SH-SY5Y (cell line): Measurements from ENCODE around the gene ADCYAP1.

Source experiments
- GATA2 ChIP-seq: IDR thresholded peaks from 2 replicates; pipeline ENCODE4 v1.6.1; 2011; ENCODE audit warnings: mild to moderate bottlenecking, low read depth, low read length
- GATA3 ChIP-seq: IDR thresholded peaks from 2 replicates; pipeline ENCODE4 v1.6.1; 2011; ENCODE audit warnings: low read depth, mild to moderate bottlenecking, low read length, moderate library complexity

The ADCYAP1 gene

DNA sequence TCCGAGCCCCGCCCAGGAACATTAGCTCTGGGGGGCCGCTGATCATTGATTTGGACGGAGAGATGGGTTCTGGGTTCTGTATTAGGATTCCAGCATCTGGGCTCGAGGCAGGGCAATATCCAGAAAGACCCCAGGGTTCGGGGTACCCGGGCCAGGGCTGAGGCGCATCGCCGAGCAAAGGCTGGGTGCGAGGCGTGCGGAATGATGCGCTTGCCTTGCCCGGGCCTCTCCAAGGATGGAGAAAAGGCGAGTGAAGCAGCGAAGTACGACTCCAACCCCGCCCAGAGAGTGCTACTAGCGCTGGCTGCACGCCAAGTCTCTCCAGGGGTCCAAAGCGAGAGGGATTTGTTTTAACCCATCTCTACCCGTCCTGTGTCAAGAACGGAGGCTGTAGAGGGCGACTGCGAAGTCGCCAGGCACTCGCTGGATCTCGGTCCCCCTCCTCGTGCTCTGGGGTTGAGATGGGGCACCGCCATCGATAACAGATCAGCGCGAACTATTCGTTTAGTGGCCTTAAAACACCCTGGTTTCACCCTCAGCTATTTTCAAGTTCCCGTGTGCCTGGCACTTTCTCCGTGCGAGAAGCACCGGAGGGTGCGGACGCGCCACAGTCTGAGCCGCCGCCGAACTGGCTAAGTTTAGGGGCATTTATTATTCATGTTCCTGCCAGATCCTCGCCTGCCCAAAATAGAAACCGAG is 1.9 kb downstream of the ADCYAP1 start:
- TF ChIP-seq GATA3 (no peak), GATA2 (no peak)

DNA sequence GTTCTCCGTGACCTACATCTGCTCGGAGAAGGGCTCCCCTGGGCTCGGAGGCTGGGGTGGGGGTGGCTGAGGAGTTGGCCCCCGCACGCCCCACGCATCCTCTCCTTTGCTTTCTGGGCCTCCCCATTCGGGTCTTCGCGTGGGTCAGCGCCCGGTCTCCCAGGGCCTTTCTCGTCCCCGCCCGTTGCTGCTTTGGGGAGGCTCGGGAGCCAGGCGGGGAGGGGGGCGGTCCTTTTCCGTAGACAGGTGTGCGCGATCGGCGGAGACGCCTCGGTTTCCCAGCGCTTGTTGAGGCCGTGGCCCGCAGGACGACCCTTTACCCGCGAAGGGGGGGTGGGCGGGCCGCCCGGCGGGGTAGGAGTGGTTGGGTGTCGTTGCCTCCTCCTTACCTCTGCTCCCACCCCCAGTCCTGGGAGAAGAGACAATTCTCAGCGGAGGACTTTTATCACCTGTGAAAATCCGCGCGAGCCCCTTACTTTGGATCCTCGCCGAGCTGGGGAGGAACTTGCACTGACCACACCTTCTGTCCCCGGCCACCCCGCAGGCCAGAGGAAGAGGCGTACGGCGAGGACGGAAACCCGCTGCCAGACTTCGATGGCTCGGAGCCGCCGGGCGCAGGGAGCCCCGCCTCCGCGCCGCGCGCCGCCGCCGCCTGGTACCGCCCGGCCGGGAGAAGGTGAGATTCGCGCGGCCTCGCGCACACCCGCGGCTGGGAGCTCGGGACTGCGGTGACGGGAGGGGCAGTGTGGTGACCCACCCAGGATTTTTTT is 2.6 kb downstream of the ADCYAP1 start:
- no peak for TF ChIP-seq GATA3
- TF ChIP-seq GATA2 = no peak

DNA sequence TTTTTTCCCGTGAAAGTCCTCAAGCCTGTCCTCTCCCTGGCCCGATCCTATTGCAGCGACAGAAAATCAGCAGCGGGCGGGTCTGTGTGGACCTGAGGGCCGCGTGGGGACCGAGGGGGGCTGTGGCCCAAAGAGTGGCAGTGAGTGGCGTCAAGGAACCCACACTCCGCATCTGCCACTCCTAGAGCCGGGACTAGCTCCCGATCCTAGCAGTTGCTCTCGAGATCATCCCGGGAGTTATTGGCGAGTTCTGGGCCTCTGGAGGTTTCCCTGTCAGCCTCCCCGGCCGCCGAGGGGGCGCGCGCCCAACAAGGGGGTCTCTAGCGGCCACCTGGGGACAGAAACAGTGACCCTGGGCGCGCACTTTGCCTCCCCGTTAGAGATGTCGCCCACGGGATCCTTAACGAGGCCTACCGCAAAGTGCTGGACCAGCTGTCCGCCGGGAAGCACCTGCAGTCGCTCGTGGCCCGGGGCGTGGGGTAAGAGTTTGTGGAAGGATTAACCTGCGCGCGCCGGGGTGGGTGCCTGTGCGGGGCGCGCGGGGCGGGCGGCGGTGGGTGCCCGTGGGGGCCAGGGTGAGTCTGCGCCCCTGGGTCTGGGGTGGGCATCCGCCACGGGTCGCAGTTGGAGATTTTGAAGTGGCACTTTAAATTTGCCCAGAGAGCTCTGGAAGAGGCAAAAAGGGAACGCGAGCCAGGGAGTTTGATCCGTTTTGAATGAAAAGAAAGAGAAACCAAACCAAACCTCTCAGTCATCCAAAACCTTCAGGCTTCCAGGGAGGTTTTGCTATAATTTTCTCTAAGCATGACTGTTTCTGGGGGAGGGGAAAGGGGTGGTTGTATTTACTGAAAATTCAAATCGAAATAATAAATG is 3.5 kb downstream of the ADCYAP1 start:
- TF ChIP-seq GATA3 (no peak), GATA2 (no peak)

DNA sequence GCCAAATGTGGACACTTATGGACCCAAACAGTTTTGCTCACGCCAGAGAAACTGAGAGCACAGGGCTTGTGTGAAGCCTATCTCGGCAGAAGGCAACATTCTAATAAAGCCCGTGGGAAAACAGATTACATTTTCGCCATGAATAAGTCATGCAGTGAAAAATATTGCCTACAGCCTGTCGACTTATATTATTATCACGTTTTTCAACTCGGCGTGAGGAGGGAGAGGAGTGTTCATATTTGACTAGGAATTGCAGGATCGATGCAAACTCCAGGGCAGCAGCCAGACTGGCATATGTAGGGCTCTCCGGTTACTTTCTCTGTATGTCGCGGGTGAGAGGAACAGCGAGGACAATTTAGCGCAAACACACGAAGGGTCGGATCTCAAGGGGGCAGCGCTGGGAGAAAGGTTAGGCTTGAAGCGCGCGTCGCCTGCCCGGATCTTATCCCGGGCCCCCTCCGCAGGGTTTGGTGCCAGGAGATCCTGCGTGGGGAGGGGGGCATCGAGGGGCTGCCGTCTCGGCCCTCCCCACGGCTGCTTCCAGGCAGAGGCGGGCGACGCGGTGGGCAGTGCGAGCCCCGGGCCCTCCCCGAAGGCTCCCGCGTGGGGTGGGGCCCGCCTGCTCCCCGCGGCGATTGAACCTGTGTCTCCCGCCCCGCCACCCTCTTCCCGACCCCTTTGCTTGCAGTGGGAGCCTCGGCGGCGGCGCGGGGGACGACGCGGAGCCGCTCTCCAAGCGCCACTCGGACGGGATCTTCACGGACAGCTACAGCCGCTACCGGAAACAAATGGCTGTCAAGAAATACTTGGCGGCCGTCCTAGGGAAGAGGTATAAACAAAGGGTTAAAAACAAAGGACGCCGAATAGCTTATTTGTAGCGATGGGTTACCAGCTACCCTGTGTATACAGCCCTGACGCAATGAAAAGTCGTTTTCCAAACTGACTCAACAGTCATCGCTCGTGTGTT is 4.4 kb downstream of the ADCYAP1 start:
- no peak for TF ChIP-seq GATA2
- TF ChIP-seq GATA3 = no peak

DNA sequence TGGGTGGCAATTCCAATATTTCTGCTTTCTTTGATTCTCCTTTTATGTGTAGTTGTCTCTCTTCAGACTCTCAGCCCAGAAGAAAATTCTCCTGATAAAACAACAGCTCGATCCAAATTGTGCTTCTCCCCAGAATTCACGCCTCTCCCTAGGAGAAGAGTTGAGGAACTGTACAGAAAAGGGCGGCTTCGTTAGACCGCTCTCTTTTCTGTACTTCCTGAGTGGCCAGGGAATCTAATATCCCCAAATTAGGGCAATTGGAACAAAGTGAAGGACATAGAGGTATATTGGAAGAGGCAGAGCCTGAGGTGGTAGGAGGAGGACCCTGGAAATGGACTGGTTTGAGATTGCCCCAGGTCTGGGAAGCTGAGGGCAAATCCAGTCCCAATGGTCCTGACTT is 5.6 kb downstream of the ADCYAP1 start:
- TF ChIP-seq GATA2 (no peak), GATA3 (no peak)

DNA sequence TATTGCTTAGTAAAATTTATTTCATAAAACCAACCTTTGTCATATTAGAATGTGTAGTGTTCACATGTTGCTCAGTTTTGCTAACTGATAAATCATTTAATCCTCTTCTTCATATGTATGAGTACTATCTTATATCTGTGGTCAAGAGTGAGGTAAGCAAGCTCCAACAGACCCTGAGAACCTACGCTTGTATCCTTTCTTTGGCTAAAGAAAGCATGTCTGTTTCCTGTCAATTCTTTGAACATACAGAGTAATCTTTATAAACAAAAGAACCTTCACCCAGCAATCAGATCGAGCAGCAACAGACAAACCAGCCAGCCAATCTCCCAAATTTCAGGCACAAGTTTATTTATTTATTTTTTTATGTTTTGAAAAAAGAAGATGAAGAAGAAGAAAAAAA is 6.4 kb downstream of the ADCYAP1 start:
- TF ChIP-seq GATA3 (no peak), GATA2 (no peak)

DNA sequence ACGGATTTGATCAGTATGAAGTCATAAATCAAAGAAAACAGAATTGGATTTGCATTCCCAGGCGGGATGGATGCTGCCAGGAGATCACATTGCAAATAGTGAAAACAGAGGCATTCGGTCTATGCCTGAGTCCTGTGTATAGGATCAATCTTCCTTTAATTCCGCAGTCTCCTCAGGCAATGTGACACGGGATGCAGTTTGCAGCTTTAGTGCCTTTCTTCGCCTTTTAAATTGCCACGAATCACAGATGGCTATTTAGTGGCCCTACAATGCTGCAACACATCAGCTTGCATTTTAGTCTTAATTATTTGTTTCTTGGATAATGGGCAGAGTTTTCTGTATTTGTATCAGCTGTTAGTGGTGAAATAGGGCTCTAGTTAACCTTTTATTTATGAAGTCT is 6.8 kb downstream of the ADCYAP1 start:
- no peak for TF ChIP-seq GATA3
- TF ChIP-seq GATA2 = no peak

DNA sequence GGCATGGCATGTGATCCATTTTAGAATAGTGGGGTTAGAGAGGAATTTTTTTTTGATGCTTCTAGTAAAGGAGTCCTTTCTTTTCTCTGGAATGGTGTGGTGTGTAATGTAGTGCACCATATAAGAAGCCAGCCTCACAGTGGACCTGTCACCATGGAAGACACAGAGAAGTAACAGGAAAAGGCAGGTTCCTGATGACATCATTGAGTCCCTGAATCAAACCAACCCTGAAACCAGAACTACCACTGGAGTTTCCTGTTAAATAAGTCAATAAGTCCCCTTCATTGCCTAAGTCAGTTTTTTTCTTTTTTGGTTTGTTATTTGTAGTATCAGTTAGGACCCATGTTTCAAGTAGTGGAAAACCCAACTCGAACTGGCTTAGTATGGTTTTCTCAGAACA is 11.9 kb downstream of the ADCYAP1 start:
- no peak for TF ChIP-seq GATA2
- TF ChIP-seq GATA3 = no peak

GRCh38 chr18:919078-919477 is 14.4 kb downstream of the ADCYAP1 start:
- no peak for TF ChIP-seq GATA2
- TF ChIP-seq GATA3 = no peak

- TF ChIP-seq GATA2 (no peak), GATA3 (no peak)
Measured at GRCh38 chr18:923144-923866, 18.6 kb downstream of the ADCYAP1 start.

DNA sequence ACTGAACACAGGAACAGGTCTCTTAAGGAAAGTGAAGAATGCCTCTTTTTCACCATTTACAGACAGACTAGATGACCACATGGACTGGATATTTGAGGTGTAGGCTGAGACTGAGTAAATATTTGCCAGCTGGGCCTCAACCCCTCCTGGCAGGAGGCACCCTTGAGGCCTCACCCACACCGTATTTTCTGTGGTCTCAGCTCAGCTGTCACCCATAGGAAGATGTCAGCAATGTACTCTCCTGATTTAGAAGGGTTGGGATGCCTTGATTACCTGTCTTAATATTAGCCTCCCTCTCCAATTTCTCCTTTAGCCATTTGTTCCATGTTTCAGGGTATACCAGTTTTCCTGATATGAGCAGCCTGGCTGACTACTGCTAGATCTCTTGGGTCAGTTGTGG is 20.3 kb downstream of the ADCYAP1 start:
- no peak for TF ChIP-seq GATA3
- TF ChIP-seq GATA2 = no peak

GRCh38 chr18:926946-927345 is 22.3 kb downstream of the ADCYAP1 start:
- TF ChIP-seq GATA3 = no peak
- TF ChIP-seq GATA2 = no peak

DNA sequence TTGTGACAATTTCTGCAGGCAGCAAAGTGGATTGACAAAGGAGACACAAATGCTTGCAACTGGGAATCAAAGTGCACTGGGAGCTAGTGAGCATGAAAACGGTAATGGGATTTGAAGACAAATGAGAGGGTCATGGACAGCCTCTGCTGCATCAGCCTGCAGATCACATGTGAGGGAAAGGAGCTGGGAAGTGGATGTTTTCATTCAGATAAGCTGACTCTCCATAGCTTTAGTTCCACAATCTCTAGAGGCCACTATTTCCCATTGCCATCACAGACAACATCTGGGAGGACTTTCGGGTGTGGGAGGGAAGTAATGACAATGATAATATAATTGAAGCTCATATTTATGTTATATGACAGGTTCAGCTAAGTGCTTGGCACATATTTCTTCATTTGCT is 28.4 kb downstream of the ADCYAP1 start:
- TF ChIP-seq GATA2 = no peak
- no peak for TF ChIP-seq GATA3

DNA sequence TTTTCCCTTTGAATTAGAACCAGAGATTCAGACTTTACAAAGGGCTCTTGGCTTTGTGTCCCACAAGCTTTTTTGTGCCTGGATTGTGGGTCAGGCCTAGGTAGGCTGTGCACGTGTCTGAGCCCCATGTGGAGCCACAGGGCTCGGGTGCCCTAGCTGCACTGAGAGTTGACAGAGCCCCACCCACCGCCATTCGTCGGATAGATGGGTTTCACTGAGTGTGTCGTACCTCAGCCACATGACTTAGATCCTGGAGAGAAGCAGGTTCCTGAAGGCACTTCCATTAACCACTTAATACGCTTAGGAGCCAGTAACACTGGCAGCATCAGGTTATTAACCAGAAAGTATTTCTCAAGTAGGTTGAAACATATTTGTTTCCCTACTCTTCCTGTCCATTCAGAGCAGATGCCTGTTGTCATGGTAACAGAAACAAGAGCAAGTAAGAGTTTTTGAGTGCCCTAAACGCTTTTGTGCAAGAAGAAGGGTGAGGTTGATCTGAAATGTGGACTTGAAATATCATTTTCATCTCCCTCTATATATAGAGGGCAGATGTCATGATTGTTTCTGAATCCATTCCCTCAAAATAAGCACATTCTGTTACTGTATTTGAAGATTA is 30.0 kb downstream of the ADCYAP1 start:
- TF ChIP-seq GATA3 = no peak
- no peak for TF ChIP-seq GATA2
